HG02759 (cell line): ENCODE measurements around the gene UBQLN2.
"Not testable (repeated sequence)": the region's sequence is repeated elsewhere in the genome, so short reads cannot be mapped to it uniquely, and the experiment has no call there.

Experiments
- ATAC-seq: cut with Tn5 transposase; IDR thresholded peaks from one replicate; pipeline ENCODE4 v1.9.1; 2021; ENCODE audit warnings: mild to moderate bottlenecking, moderate library complexity; ENCODE audit not compliant: unreplicated experiment

Gene UBQLN2

GRCh38 chrX:56563231-56564161 is at the start of gene UBQLN2:
TSS of gene UBQLN2 (plus strand) at chrX:56563627. CDS start at chrX:56563874, 247 bp downstream.
- peak; percentile 79 for ATAC-seq

- ATAC-seq, result no peak
Measured at GRCh38 chrX:56519642-56520041, 43.8 kb upstream of the UBQLN2 start.

GRCh38 chrX:56529482-56530007 is 33.9 kb upstream of the UBQLN2 start:
- ATAC-seq, result not testable (repeated sequence)

GRCh38 chrX:56530011-56530410 is 33.4 kb upstream of the UBQLN2 start:
- ATAC-seq, result no peak

- no peak for ATAC-seq
Measured at GRCh38 chrX:56550667-56551066, 12.8 kb upstream of the UBQLN2 start.

GRCh38 chrX:56554870-56555269 is 8.6 kb upstream of the UBQLN2 start:
- no peak for ATAC-seq

GRCh38 chrX:56557376-56557929 is 6.0 kb upstream of the UBQLN2 start:
- no peak for ATAC-seq

GRCh38 chrX:56564164-56564885 is 898 bp downstream of the UBQLN2 start:
- peak; percentile 7 for ATAC-seq

GRCh38 chrX:56564921-56565840 is 1.8 kb downstream of the UBQLN2 start:
- no peak for ATAC-seq

GRCh38 chrX:56569378-56570057 is 6.1 kb downstream of the UBQLN2 start:
- ATAC-seq, result peak; percentile 57

- ATAC-seq, result no peak
Measured at GRCh38 chrX:56572975-56573374, 9.5 kb downstream of the UBQLN2 start.

- ATAC-seq, result no peak
Measured at GRCh38 chrX:56574861-56575260, 11.4 kb downstream of the UBQLN2 start.

- no peak for ATAC-seq
Measured at GRCh38 chrX:56576721-56577120, 13.3 kb downstream of the UBQLN2 start.

- no peak for ATAC-seq
Measured at GRCh38 chrX:56588397-56589188, 25.2 kb downstream of the UBQLN2 start.

GRCh38 chrX:56591830-56592229 is 28.4 kb downstream of the UBQLN2 start:
- ATAC-seq, result not testable (repeated sequence)

- ATAC-seq, result no peak
Measured at GRCh38 chrX:56600141-56600540, 36.7 kb downstream of the UBQLN2 start.

- ATAC-seq, result no peak
Measured at GRCh38 chrX:56600987-56601386, 37.6 kb downstream of the UBQLN2 start.

GRCh38 chrX:56615282-56615681 is 51.9 kb downstream of the UBQLN2 start:
- ATAC-seq, result no peak
